Measurements from ENCODE around the gene ANKRD24. TPM values are rescaled to one million over a fixed set of nuclear protein-coding genes. Genes with fewer than 3 reads are reported as not detected.
"Not testable (repeated sequence)": the region's sequence is repeated elsewhere in the genome, so short reads cannot be mapped to it uniquely, and the experiment has no call there.

ANKRD24 gene
- 1 to 10 TPM in 1 of 2 donors, under 1 TPM in 1; 0.86 to 1.2 TPM for total RNA-seq
- long read RNA-seq, partial matches to known transcripts, result 0 of 1 reads
- long read RNA-seq, other reads (novel, unspliced or antisense), result 1 of 1 reads

GRCh38 chr19:4182084-4182810 lies at the start of gene ANKRD24, which contains the start of gene SIRT6:
Gene ANKRD24, plus strand, starts transcription at chr19:4182689. Its CDS starts 3,737 bp downstream, at chr19:4186426.
Gene SIRT6, minus strand, starts transcription at chr19:4182563. Its CDS starts 24 bp downstream, at chr19:4182539.
- ATAC-seq (peak; percentile 97), DNase-seq (peak; percentile 96)
- intact Hi-C loops (cut with DNase I), result loop anchor here in 1 of 2 donors (5.0 to 10.0 kb wide), 2 partner anchors 40 to 197 kb away; partner anchors contain the start of gene EEF2

GRCh38 chr19:4134351-4134750 lies 48.1 kb upstream of the ANKRD24 start:
- ATAC-seq (peak; percentile 12 to 51), DNase-seq (no peak)
- intact Hi-C loops (cut with DNase I), result no loop called here

- intact Hi-C loops (cut with DNase I); ATAC-seq; DNase-seq: not testable (repeated sequence)
These were observed 47.1 kb upstream of the ANKRD24 start for GRCh38 chr19:4135386-4135785.

GRCh38 chr19:4136680-4137088 lies 45.8 kb upstream of the ANKRD24 start:
- ATAC-seq, result no peak
- intact Hi-C loops (cut with DNase I), result no loop called here
- DNase-seq, result no peak

- no peak for ATAC-seq
- intact Hi-C loops (cut with DNase I), result no loop called here
- no peak for DNase-seq
These were observed 44.0 kb upstream of the ANKRD24 start for GRCh38 chr19:4138445-4138844.

- intact Hi-C loops (cut with DNase I), result loop anchor here in 1 of 2 donors (5.0 kb wide), 1 partner anchor 43 kb away; the partner anchor contains the start of genes ANKRD24 and SIRT6
- DNase-seq, result peak; percentile 68
- peak; percentile 87 to 93 for ATAC-seq
These were observed 42.8 kb upstream of the ANKRD24 start for GRCh38 chr19:4139614-4140236.

- intact Hi-C loops (cut with DNase I), result loop anchor here in 1 of 2 donors (5.0 kb wide), 1 partner anchor 42 kb away; the partner anchor contains the start of genes ANKRD24 and SIRT6
- ATAC-seq, result peak; percentile 89 to 91
- no peak for DNase-seq
These were observed 42.2 kb upstream of the ANKRD24 start for GRCh38 chr19:4140237-4140711.

- not testable (repeated sequence) for ATAC-seq, DNase-seq
- intact Hi-C loops (cut with DNase I), result loop anchor here in 1 of 2 donors (5.0 kb wide), 1 partner anchor 39 kb away; the partner anchor contains the start of genes ANKRD24 and SIRT6
These were observed 39.6 kb upstream of the ANKRD24 start for GRCh38 chr19:4142916-4143315.

GRCh38 chr19:4144666-4145249 lies 37.7 kb upstream of the ANKRD24 start:
- intact Hi-C loops (cut with DNase I), result loop anchor here in 1 of 2 donors (5.0 kb wide), 1 partner anchor 38 kb away; the partner anchor contains the start of genes ANKRD24 and SIRT6
- ATAC-seq (peak in 1 of 2 donors; percentile 49), DNase-seq (no peak)

GRCh38 chr19:4149518-4150288 lies 32.8 kb upstream of the ANKRD24 start:
- ATAC-seq (peak; percentile 67 to 81), DNase-seq (no peak)
- intact Hi-C loops (cut with DNase I), result no loop called here

- intact Hi-C loops (cut with DNase I), result no loop called here
- ATAC-seq (no peak), DNase-seq (no peak)
These were observed 30.9 kb upstream of the ANKRD24 start for GRCh38 chr19:4151623-4152022.

- no peak for DNase-seq
- ATAC-seq, result no peak
- intact Hi-C loops (cut with DNase I), result no loop called here
These were observed 30.1 kb upstream of the ANKRD24 start for GRCh38 chr19:4152241-4152998.

- intact Hi-C loops (cut with DNase I), result no loop called here
- ATAC-seq (no peak), DNase-seq (no peak)
These were observed 27.7 kb upstream of the ANKRD24 start for GRCh38 chr19:4154571-4155312.

- intact Hi-C loops (cut with DNase I), result no loop called here
- DNase-seq (no peak), ATAC-seq (no peak)
These were observed 25.3 kb upstream of the ANKRD24 start for GRCh38 chr19:4157164-4157563.

GRCh38 chr19:4157971-4158370 lies 24.5 kb upstream of the ANKRD24 start:
- ATAC-seq; intact Hi-C loops (cut with DNase I); DNase-seq: not testable (repeated sequence)

- ATAC-seq, result no peak
- DNase-seq, result no peak
- intact Hi-C loops (cut with DNase I), result no loop called here
These were observed 20.9 kb upstream of the ANKRD24 start for GRCh38 chr19:4161415-4162077.

- ATAC-seq (no peak), DNase-seq (no peak)
- intact Hi-C loops (cut with DNase I), result no loop called here
These were observed 18.2 kb upstream of the ANKRD24 start for GRCh38 chr19:4164262-4164661.

Measured in left cardiac atrium (tissue), 4 donors.